Measurements from ENCODE around the gene SND1.

DNA sequence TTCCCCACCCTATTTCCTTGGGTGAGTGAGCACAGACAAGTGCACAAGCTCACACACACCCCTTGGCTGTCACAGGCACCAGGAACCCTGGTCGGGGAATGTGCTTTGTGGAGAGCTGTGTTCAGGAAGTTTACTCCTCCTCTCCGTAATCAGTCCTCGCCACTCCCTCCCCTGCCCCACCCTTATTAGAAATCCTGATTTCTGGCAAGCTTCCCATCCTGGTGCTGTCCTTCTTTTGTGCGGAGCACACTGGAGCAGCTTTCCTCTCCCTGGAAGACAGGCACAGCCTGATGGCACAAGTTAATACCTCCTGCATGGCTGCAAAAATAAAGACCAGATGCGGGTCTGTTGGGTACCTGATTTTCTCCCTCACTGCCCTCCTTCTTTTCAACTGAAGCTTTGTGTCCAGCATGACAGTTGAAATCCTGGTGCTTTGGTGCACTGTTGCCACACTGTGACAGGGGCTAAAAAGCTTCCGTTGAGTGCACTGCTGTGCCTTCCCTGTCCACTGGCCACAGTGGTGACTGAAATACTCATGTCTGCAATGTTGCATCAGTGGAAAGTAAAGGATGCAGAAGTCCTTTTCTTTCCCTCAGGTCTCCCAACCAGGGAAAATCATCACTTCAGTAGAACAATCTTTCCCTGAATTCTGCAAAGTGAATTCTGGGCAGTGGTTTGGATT is 324.2 kb downstream of the SND1 start:
- TF ChIP-seq ZFHX2 (tag by site-specific recombination; conservative IDR thresholded peaks at IDR 0.05) (no peak), ZFP41 (tag by site-specific recombination; IDR thresholded peaks at IDR 0.05; ENCODE audit: borderline replicate concordance) (no peak), ZNF274 (IDR thresholded peaks at IDR 0.05; ENCODE audit: low read length) (no peak), ZNF274 (tag by site-specific recombination; IDR thresholded peaks at IDR 0.05; ENCODE audit: borderline replicate concordance) (no peak), ZNF394 (tag by site-specific recombination; IDR thresholded peaks at IDR 0.05; ENCODE audit: borderline replicate concordance) (no peak), ZSCAN23 (tag by site-specific recombination; IDR thresholded peaks at IDR 0.05) (no peak), ZNF549 (tag by site-specific recombination; IDR thresholded peaks at IDR 0.05) (no peak), ZNF530 (tag by site-specific recombination; IDR thresholded peaks at IDR 0.05; ENCODE audit: low read depth) (no peak), ZNF704 (tag by site-specific recombination; IDR thresholded peaks at IDR 0.05) (no peak), ZNF121 (tag by site-specific recombination; IDR thresholded peaks at IDR 0.05) (no peak), ZNF221 (tag by site-specific recombination; IDR thresholded peaks at IDR 0.05; ENCODE audit: borderline replicate concordance) (no peak)
- TF ChIP-seq, protein P1, sequence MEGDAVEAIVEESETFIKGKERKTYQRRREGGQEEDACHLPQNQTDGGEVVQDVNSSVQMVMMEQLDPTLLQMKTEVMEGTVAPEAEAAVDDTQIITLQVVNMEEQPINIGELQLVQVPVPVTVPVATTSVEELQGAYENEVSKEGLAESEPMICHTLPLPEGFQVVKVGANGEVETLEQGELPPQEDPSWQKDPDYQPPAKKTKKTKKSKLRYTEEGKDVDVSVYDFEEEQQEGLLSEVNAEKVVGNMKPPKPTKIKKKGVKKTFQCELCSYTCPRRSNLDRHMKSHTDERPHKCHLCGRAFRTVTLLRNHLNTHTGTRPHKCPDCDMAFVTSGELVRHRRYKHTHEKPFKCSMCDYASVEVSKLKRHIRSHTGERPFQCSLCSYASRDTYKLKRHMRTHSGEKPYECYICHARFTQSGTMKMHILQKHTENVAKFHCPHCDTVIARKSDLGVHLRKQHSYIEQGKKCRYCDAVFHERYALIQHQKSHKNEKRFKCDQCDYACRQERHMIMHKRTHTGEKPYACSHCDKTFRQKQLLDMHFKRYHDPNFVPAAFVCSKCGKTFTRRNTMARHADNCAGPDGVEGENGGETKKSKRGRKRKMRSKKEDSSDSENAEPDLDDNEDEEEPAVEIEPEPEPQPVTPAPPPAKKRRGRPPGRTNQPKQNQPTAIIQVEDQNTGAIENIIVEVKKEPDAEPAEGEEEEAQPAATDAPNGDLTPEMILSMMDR (tag by site-specific recombination; IDR thresholded peaks at IDR 0.05), result no peak
